OCI-LY7 (cell line): ENCODE data around the gene RCSD1.

ENCODE experiments used
- EZH2phosphoT487 ChIP-seq: fragments of 200-600 bp; sonication (generic); IDR thresholded peaks from 2 replicates; pipeline ENCODE4 v1.6.1; 2018; ENCODE audit warnings: low read depth, borderline replicate concordance, mild to moderate bottlenecking, mixed run types, antibody characterized with exemption, low read length, moderate library complexity, mixed read lengths
- TF ChIP-seq, protein P1 (sequence below): fragments of 200-600 bp; sonication (generic); conservative IDR thresholded peaks from 2 replicates; pipeline ENCODE4 v1.5.1; 2014; ENCODE audit warnings: mild to moderate bottlenecking, antibody characterized with exemption, low read length, moderate library complexity, mixed read lengths

DNA sequence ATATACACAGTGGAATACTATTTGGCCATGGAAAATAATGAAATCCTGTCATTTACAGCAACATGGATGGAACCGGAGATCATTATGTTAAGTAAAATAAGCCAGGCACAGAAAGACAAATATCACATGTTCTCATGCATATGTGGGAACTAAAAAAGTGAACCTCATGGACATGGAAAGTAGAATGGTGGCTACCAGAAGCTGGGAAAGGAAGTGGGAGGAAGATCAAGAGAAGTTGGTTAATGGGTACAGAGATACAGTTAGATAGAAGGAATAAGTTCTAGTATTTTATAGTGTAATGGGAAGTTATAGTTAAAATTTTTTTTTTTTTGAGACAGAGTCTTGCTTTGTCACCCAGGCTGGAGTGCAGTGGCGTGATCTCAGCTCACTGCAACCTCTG, 41.7 kb upstream of the RCSD1 start:
- TF ChIP-seq, protein P1, sequence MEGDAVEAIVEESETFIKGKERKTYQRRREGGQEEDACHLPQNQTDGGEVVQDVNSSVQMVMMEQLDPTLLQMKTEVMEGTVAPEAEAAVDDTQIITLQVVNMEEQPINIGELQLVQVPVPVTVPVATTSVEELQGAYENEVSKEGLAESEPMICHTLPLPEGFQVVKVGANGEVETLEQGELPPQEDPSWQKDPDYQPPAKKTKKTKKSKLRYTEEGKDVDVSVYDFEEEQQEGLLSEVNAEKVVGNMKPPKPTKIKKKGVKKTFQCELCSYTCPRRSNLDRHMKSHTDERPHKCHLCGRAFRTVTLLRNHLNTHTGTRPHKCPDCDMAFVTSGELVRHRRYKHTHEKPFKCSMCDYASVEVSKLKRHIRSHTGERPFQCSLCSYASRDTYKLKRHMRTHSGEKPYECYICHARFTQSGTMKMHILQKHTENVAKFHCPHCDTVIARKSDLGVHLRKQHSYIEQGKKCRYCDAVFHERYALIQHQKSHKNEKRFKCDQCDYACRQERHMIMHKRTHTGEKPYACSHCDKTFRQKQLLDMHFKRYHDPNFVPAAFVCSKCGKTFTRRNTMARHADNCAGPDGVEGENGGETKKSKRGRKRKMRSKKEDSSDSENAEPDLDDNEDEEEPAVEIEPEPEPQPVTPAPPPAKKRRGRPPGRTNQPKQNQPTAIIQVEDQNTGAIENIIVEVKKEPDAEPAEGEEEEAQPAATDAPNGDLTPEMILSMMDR, result no peak
- no peak for TF ChIP-seq EZH2phosphoT487
